GM18498 (cell line): ENCODE data around the gene CRYGB.

Experiments used
- ATAC-seq: cut with Tn5 transposase; IDR thresholded peaks from one replicate; pipeline ENCODE4 v1.9.1; 2021; ENCODE audit warnings: mild to moderate bottlenecking, moderate library complexity; ENCODE audit not compliant: unreplicated experiment

Gene CRYGB, protein sequence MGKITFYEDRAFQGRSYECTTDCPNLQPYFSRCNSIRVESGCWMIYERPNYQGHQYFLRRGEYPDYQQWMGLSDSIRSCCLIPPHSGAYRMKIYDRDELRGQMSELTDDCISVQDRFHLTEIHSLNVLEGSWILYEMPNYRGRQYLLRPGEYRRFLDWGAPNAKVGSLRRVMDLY

DNA sequence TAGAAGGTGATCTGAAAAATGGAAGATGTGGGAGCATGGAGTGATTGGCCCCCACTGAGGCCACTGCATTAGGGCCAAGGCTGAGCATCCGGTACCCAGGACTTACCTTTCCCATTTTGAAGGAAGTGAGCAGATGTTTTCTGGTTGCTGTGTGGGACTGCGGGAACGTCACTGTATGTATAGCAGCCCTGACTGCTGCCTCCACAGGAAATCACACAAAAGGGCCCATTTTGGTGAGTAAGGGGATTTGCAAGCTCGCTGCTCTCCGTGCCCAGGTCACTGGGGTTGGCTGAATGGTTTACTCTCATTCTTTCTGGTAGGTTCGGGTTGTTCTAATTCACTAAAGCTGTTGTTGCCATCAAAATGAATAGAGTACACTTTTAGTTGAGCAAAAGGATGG lies at the start of gene CRYGB:
CRYGB (minus strand) TSS at position 153 of the 400 bp plus-strand sequence; CDS start at position 115, 38 bp downstream.
- no peak for ATAC-seq

DNA sequence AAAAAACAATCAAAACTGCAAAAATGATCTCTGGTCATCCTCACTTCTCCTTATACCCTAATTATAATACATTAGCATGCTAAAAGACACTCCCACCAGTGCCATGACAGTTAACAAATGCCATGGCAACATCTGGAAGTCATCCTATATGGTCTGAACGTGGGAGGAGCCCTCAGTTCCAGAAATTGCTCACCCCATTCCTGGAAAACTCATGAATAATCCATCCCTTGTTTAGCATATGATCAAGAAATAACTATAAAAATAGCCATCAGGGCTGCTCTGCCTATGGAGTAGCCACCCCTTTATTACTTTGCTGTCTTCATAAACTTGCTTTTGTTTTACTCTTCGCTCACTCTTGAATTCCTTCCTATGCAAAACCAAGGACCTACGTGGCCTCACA lies 49.6 kb upstream of the CRYGB start:
- ATAC-seq: no peak

DNA sequence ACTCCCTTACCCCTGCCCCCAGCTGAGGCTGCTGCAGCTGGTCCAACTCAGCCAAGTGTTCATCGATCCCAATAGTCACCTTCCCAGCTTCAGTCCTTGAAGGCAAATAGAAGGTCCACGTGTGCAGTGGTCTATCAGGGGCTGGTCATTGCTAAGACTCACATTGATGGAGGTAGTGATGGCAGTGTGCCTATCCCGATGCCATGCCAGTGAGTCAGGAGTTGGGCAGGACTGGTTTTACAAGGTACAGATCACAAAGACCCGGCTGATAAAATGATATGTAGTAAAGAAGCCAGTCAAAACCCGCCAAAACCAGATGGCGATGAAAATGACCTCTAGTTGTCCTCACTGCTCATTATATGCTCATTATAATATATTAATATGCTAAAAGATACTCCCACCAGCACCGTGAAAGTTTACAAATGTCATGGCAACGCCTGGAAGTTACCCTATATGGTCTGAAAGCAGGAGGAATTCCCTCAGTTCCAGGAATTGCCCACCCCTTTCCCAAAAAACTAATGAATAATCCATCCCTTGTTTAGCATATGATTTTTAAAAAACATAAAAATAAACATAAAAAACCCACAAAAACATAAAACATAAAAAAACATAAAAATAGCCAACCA lies 46.8 kb upstream of the CRYGB start:
- ATAC-seq: no peak

DNA sequence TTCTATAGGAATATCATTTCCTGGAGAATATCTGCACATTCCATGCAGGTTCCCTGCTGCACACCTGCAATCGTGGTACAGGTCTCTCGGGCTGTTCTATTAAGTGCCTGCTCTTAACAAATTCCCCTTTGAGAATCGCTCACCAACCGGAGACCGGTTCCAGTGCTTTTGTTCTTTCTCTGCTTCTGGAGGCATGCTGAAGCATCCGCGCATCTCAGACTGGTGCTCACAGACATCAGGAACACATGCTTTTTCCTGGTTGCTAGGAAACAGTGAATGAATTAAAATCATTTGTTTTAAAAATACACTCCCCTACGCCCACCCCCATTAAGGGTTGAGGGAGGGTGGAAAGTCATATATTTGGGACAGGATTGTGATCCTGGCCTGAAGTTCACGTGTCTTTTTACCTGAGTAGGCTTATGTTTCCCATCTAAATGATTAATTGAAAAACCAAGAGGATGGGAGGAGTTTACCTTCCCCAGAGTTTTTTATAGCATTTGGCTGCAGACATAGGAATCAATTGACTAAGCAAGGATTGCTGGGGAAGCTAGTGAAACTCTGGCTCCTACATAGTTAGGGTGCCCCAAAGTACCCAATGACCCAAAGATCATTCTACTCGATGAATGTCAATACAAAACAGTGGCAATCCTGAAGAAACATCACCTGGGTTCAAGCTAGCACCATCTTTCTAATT lies 44.0 kb upstream of the CRYGB start, which contains the start of gene C2orf80:
C2orf80 (minus strand) TSS at position 221 of the 694 bp plus-strand sequence. CDS start 3,044 bp downstream, outside the sequence.
- no peak for ATAC-seq

DNA sequence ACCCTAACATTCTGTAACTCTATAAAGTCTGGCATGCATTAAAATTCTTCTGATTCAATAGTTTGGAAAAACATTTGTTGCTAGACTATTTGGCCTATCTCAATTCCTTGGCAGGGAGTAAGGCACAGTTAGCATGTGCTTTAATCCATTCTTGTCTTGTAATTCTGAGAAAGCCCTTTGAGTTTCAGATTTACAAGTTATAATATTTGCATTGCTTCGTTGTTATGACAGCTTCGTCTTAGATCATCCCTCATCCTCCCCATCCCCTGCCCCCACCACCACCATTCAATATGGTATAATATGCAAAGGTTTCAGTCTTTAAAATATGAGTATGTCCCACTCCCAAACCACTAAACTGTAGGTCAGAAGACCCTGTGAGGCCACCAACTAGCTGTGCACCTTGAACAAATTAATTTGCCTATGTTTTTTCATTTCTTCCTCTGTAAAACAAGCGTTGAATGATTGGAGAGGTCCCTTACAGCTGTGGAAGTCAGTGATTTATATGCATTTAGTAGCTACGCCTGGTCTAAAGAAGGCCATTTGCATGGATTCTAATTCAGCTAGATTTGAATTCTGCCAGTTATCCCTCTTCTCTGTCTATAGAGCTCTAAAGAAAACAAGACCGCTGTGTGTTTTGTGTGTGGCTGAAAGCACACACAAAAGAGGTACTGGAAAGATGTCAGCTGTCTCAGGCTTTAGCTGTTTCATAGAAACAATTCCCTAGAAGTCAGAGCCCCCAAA lies 43.3 kb upstream of the CRYGB start:
- no peak for ATAC-seq

DNA sequence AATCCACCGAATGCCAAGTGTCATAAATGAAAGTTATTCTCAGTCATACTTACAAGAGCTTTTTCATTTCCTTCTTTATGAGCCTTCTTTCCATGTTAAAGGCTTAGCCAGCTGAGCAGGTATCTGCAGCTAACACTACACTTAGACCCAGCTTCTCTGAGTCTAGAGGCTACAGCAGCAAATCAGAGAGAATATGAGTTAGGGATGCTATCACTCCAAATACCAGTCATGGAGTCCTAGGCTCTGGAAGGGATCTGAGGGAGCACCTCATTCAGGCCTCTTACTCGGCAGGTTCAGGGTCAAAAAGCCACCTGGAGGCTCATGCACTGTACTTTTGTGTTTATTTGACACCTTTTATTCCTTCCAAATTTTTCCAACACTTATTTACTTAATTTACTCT lies 40.9 kb upstream of the CRYGB start:
- ATAC-seq: no peak

DNA sequence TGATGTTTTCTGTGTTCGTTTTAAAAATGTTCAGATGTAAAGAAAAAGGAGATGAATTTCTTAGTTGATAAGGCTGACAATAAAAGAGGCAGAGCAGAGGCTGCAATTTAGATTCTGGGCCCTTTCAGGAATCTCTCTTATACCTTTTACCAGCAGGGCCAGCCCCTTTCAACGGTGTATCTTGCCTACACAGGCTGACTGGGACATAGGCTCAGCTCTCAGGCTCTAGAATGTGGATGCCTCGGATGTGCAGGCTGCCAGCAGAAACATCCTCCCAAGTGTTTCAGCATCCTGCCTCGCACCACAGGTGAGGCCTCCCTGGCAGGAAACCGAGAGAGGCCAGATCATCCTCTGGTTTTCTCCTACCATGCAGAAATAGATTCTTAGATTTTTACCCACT lies 40.5 kb upstream of the CRYGB start:
- no peak for ATAC-seq

DNA sequence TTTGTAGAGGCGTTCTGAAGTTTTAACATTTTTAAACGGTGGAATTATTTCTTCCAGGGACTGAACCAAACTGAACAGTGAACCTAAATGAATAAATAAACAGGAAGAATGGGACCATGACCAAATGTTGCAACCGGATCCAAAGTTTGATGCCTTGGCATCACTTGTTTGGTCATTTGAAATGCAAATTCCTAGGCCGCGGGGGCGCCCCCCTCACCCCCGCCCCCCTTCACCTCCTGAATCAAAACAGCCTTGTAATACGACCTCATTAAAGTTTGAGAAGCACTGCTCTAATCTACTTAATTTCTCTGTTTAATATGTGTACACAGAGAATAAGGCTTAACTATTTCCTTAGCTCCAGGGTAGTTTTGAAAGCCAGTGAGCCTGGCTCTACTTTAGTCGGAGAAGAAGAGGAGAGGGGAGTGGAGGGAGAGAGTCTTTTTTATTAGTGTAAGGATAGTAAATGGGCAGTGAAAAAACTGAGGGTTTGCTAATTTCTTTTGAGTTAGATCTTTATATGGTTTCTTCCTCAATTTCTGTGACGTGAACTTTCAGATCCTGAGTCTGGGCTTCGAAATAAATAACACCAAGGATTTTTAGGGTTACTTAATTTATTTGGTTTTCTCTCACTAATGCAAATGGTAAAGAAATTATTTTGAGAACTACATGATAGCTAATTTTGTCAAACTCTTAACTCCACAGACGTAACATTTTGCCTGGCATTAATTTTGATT lies 38.2 kb upstream of the CRYGB start:
- ATAC-seq: no peak

DNA sequence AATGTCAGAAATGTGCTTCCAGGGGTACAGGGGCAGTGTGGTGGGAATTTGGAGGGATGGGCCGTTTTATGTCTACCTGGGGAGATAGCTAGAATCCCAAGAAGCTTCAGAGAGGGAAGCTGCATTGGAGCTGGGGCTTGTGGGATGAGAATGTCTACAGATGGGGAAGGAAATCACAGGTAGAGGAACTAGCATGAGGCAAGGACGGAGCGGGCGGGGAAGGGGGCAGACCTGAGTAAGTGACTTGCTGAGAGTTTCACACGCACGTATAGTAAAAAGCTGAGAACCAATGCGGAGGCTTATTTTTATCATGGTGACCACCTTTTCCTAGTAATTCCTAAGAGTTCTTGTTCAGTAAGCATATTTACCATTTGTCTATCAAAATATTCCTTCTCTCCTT lies 37.6 kb upstream of the CRYGB start:
- no peak for ATAC-seq

DNA sequence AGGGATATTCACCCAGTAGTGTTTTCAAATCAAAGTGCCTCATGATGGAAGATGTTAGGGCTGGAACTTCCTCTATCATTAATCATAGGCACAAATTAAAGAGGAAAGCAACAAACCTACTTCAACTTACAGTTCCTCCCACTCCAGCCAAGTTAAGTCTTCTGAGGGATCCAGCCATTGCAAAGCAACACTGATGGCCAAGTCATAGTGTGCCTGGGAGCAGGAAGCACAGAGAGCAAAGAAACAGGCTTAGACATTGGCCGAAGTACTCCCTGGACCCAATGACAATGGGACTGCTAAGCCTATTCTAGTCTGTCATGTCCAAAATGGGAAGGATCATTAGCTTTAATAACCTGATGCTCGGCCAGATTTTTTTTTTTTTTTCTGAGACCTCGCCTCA lies 36.9 kb upstream of the CRYGB start:
- no peak for ATAC-seq

DNA sequence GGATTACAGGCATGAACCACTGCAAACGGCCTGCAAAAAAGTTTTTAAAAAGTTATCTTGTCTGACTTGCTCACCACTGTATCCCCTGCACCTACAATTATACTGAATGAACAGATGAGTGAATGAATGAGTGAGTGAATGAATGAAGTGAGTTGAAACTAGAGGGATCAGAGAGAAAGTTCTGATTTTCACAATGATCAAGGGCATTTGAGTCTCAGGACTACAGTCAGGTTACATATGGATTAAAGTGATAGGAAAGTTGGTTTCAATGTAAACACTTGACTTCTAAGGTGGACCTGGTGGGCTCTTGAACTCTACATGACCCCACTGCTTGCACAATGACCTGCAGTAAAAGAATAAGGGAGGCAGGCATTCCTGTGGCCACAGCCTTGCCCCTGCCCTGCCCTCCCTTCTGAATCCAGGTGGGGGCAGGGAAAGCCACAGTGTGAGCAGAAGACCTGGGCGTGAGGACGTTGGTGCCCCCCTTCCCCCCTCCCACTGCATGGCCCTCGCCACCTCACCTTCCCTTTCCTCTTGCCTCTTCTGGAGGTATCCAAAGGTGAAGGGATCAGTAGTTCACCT lies 33.2 kb upstream of the CRYGB start:
- no peak for ATAC-seq

DNA sequence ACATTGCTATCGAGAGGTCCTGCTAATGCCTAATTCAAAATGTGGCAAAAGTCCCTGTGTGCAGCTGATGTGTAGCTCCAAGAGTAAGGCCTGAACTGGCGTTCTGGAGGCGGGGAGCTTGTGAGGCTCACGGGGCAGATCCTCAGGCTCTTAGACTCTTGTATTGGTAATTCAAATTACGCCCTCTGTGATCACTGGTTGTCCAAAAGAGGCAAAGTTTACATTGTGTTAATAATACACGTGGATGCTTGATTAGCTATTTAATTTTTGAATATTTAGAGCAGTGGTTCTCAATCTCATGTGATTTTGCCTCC lies 29.8 kb upstream of the CRYGB start:
- no peak for ATAC-seq

DNA sequence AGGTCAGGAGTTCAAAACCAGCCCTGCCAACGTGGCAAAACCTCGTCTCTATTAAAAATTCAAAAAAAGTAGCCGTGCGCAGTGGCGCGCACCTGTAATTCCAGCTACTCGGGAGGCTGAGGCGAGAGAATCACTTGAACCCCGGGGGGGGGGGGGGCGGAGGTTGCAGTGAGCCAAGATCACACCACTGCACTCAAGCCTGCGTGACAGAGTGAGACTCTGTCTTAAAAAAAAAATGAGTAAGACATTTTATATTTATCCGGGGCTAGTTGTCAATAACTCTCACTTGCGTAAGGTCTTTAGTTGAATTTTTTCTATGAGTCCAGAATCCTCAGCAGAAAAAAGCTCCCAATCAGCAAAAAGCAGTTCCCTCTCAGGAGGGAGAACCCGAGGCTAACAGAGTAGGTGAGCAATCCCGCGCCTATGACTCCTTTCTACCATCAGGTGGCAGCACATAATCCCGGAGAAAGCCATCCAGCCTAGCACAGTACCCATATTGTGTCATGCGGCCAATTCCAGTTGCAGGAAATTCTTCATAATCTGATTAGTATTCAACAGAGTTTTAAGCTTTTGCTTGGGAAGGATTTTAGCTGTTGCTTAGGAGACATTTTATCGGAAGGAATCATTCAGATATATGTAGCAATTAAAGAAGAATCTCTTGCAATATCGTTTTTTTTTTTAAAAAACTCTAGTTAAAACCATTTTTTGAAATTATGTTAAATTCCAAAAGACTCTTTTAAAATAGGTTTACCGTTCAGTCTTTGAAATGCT lies 29.3 kb upstream of the CRYGB start:
- ATAC-seq: peak; percentile 99

DNA sequence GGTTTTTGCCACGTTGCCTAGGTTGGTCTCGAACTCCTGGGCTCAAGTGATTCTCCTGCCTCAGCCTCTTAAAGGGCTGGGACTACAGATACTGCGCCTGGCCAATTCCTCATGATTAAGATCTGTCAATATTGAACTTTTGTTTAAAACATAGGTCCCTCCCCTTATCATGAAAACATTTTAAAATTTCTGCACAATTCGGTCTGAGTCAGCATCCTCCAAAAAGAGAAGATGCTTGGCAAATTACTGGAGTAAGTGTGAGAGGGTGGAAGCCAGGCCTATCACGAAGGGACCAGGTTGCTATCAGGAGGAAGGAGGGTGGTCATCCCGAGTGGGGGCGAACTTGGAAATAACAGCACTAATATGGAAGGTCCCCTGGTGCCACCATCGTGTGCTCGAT lies 28.2 kb upstream of the CRYGB start:
- ATAC-seq: no peak

DNA sequence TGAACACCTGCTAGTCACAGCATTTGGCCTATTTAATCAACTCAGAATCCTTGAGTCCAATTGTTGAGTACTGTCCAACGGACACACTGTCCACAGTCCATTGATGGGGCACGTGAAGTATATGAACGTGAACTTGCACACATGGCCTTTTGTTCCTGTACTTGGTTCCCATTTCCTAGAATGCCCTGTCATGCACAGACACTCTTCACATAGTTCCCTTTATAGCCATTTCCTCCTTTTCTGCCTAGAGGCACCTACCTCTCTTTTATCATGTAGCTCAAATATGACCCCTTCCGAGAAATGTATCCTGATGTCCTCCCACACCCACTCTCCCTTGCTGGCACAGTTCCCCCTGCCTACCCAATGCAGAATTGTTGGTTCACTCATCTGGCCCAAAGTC lies 26.2 kb upstream of the CRYGB start:
- ATAC-seq: no peak

DNA sequence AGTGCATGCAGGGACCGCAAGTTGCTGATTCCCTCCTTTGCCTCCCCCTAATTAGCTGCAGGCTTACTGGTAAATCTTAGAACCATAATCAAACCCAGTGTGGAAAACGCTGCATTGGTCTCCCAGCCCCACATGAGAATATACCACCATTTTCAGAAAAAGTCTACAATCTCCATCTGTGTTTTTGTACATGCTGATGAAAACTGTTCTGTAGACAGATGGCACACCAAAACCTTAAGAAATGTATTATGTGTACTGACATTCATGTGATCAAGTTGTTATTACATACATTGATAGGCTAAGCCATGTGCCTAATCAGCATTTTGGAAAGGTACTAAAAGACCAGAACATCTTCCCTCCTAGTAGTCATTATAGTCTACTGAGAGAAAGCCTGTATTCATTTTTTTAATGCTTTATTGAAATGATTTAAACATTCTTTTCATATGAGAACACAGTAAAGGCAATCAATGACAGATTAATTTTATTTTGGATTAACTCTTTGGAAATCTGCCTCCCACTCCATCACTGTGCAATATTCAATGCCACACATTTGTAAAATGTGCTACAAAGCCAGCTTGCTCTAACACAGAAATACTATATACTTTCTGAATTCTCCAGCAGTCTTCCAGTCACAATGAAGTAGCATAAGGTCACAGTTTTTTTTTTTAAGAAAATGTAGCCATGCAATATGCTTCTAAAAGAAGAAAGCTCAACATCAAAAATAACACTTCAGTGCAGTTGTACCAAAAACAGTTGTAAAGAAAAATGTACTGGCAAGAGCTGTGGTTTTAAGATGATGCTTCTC lies 19.2 kb upstream of the CRYGB start:
- no peak for ATAC-seq

DNA sequence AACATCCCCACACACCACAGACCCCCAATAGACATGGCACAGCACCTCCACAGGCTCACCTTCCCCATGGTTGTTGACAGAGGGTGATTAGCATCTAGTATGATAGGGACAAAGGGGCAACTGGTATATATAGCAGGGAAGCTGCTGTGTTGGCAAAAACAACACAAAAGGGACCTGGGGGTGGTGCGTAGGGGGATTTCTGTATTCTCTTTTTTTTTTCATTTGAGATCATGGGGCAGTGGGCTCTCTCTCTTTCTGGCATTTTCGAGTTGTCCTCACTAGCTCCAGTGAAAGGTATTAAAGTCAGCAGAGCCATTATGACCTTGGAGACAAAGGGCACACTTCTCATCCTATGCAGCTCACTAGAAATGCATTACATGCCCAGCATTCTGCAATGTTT lies 17.5 kb upstream of the CRYGB start, which contains the start of gene CRYGA:
CRYGA (minus strand) TSS at position 101 of the 400 bp plus-strand sequence; CDS start at position 68, 33 bp downstream.
- ATAC-seq: no peak

DNA sequence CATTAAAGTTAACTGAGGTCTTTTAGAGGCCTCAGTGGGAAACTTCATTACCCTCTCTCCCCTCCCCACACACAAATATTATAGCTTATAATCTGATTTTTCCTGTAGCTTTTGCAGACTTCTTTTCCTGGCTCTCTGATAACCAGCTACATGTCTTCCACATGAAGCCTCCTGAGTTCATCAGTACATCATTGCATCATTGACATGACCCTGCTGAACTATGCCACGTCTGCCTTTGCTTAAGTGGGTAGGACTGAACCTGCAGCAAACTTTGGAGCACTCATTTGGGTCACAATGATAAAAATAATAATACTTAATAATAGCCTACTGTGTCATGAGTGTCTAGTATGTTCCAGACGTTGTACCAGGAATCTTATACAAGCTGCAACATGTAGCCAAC lies 10.5 kb upstream of the CRYGB start:
- ATAC-seq: no peak

DNA sequence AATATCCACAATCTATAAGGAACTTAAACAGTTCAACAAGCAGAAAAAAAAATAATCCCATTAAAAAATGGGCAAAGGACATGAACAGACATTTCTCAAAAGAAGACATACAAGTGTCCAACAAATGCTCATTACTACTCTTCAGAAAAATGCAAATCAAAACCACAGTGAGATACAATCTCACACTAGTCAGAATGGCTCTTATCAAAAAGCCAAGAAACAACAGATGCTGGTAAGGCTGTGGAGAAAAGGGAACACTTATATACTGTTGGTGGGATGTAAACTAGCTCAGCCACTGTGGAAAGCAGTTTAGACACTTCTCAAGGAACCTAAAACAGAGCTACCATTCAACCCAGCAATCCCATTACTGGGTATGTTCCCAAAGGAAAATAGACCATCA lies 7.2 kb upstream of the CRYGB start:
- no peak for ATAC-seq
